ENCODE data around the gene ACSM6.
"Not testable (repeated sequence)": the region's sequence is repeated elsewhere in the genome, so short reads cannot be mapped to it uniquely, and the experiment has no call there.

ACSM6 gene

GRCh38 chr10:95237376-95238170 lies 43.5 kb downstream of the ACSM6 start:
- Histone ChIP-seq H3K4me1 (ENCODE audit: control extremely low read depth in 1 of 4, control insufficient read depth in 4 of 4, insufficient read depth in 4 of 4, low read length in 3 of 4) (peaks cover 0 to 6% (median 0%) of the 10 kb centered on the region in 4 experiments), H3K27ac (ENCODE audit: insufficient read depth in 1 of 2, low read depth in 1 of 2, low read length in 2 of 2, poor library complexity in 1 of 2, severe bottlenecking in 2 of 2) (no peak overlapping the region), H3K4me3 (ENCODE audit: control insufficient read depth in 1 of 7, extremely low read depth in 1 of 7, insufficient read depth in 4 of 7, low read depth in 2 of 7, low read length in 6 of 7) (no peak overlapping the region), H3K9me3 (ENCODE audit: control extremely low read depth in 1 of 5, control insufficient read depth in 4 of 5, insufficient read depth in 2 of 5, low read depth in 1 of 5, low read length in 4 of 5) (no peaks in the 10 kb centered on the region), H3K27me3 (replicated peaks in 2 of 5; ENCODE audit: control insufficient read depth in 4 of 5, insufficient read depth in 5 of 5, low read length in 4 of 5) (no peaks in the 10 kb centered on the region), H3K36me3 (ENCODE audit: control insufficient read depth in 4 of 4, insufficient read depth in 4 of 4, low read length in 3 of 4) (peaks cover 0 to 37% (median 12%) of the 10 kb centered on the region in 4 experiments)
- CTCF ChIA-PET = interaction anchor here (2.0 to 3.0 kb wide), 2 partner anchors 8 to 127 kb away, joined by 7 to 15 read pairs; no protein-coding TSS in a partner anchor
- WGBS (ENCODE audit: insufficient coverage) = 94% methylated on average over 10 of the region's 12 CpGs
- no peak for DNase-seq
- POLR2A ChIA-PET = no interaction called here

GRCh38 chr10:95240096-95240495 lies 46.1 kb downstream of the ACSM6 start:
- H3K27ac ChIP-seq (ENCODE audit: insufficient read depth in 1 of 2, low read depth in 1 of 2, low read length in 2 of 2, poor library complexity in 1 of 2, severe bottlenecking in 2 of 2); H3K4me1 ChIP-seq (ENCODE audit: control extremely low read depth in 1 of 4, control insufficient read depth in 4 of 4, insufficient read depth in 4 of 4, low read length in 3 of 4); H3K4me3 ChIP-seq (ENCODE audit: control insufficient read depth in 1 of 7, extremely low read depth in 1 of 7, insufficient read depth in 4 of 7, low read depth in 2 of 7, low read length in 6 of 7); POLR2A ChIA-PET; H3K9me3 ChIP-seq (ENCODE audit: control extremely low read depth in 1 of 5, control insufficient read depth in 4 of 5, insufficient read depth in 2 of 5, low read depth in 1 of 5, low read length in 4 of 5); H3K27me3 ChIP-seq (replicated peaks in 2 of 5; ENCODE audit: control insufficient read depth in 4 of 5, insufficient read depth in 5 of 5, low read length in 4 of 5); DNase-seq: not testable (repeated sequence)
- CTCF ChIA-PET = interaction anchor here (1.0 to 4.1 kb wide), 3 partner anchors 29 to 229 kb away, joined by 3 to 35 read pairs (median 13); no protein-coding TSS in a partner anchor
- H3K36me3 ChIP-seq (ENCODE audit: control insufficient read depth in 4 of 4, insufficient read depth in 4 of 4, low read length in 3 of 4) = peaks cover 0 to 27% (median 12%) of the 10 kb centered on the region in 4 experiments
- WGBS (ENCODE audit: insufficient coverage) = 100% methylated on average over 1 of the region's 3 CpGs

DNA sequence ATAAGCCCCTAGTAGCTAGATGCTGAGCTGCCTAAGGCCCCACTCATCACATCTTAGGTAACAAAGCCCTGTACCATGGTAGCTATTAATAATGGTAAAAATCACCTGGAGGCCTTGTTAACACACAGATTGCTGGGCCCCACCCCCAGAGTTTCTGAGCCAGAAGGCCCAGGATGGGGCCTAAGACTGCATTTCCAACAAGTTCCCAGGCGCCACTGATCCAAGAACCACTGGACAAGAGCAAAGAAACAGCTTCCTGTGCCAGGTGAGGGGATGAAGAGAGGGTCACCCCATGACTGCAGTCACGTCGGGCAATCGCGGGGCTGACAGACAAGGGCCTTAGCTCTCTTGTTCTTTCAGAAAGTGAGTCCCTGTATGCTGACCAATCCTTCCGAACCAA lies 46.8 kb downstream of the ACSM6 start:
- peaks cover 0 to 32% (median 18%) of the 10 kb centered on the region in 4 experiments for H3K36me3 ChIP-seq (ENCODE audit: control insufficient read depth in 4 of 4, insufficient read depth in 4 of 4, low read length in 3 of 4)
- H3K9me3 ChIP-seq (ENCODE audit: control extremely low read depth in 1 of 5, control insufficient read depth in 4 of 5, insufficient read depth in 2 of 5, low read depth in 1 of 5, low read length in 4 of 5) = no peaks in the 10 kb centered on the region
- H3K27me3 ChIP-seq (replicated peaks in 2 of 5; ENCODE audit: control insufficient read depth in 4 of 5, insufficient read depth in 5 of 5, low read length in 4 of 5) = no peaks in the 10 kb centered on the region
- ChIA-PET POLR2A (interaction anchor here (0.7 kb wide), 1 partner anchor 26 kb away, joined by 4 read pairs; no protein-coding TSS in a partner anchor), CTCF (interaction anchor here (0.7 to 12.1 kb wide), 5 partner anchors 30 to 612 kb away, joined by 3 to 399 read pairs (median 13); no protein-coding TSS in a partner anchor)
- no peak overlapping the region for H3K27ac ChIP-seq (ENCODE audit: insufficient read depth in 1 of 2, low read depth in 1 of 2, low read length in 2 of 2, poor library complexity in 1 of 2, severe bottlenecking in 2 of 2)
- no peak overlapping the region for H3K4me3 ChIP-seq (ENCODE audit: control insufficient read depth in 1 of 7, extremely low read depth in 1 of 7, insufficient read depth in 4 of 7, low read depth in 2 of 7, low read length in 6 of 7)
- H3K4me1 ChIP-seq (ENCODE audit: control extremely low read depth in 1 of 4, control insufficient read depth in 4 of 4, insufficient read depth in 4 of 4, low read length in 3 of 4) = peaks cover 0 to 6% (median 0%) of the 10 kb centered on the region in 4 experiments
- DNase-seq = no peak
- whole genome bisulfite sequencing (ENCODE audit: insufficient coverage) = 100% methylated on average over 4 of the region's 6 CpGs

GRCh38 chr10:95241533-95241932 lies 47.5 kb downstream of the ACSM6 start:
- H3K36me3 ChIP-seq (ENCODE audit: control insufficient read depth in 4 of 4, insufficient read depth in 4 of 4, low read length in 3 of 4) = peaks cover 0 to 31% (median 21%) of the 10 kb centered on the region in 4 experiments

GRCh38 chr10:95242581-95243317 lies 48.7 kb downstream of the ACSM6 start:
- H3K9me3 ChIP-seq (ENCODE audit: control extremely low read depth in 1 of 5, control insufficient read depth in 4 of 5, insufficient read depth in 2 of 5, low read depth in 1 of 5, low read length in 4 of 5) = no peaks in the 10 kb centered on the region
- POLR2A ChIA-PET = no interaction called here
- CTCF ChIA-PET = interaction anchor here (0.6 to 12.1 kb wide), 39 partner anchors 10 to 624 kb away, joined by 3 to 399 read pairs (median 5); partner anchors contain the start of gene PDLIM1
- WGBS (ENCODE audit: insufficient coverage) = 85% methylated on average over 7 of the region's 8 CpGs
- H3K4me1 ChIP-seq (ENCODE audit: control extremely low read depth in 1 of 4, control insufficient read depth in 4 of 4, insufficient read depth in 4 of 4, low read length in 3 of 4) = peaks cover 0 to 12% (median 2%) of the 10 kb centered on the region in 4 experiments
- DNase-seq = peak; percentile 55 to 73 (median 65)
- H3K27ac ChIP-seq (ENCODE audit: insufficient read depth in 1 of 2, low read depth in 1 of 2, low read length in 2 of 2, poor library complexity in 1 of 2, severe bottlenecking in 2 of 2) = no peak overlapping the region
- no peaks in the 10 kb centered on the region for H3K27me3 ChIP-seq (replicated peaks in 2 of 5; ENCODE audit: control insufficient read depth in 4 of 5, insufficient read depth in 5 of 5, low read length in 4 of 5)
- peaks cover 0 to 29% (median 20%) of the 10 kb centered on the region in 4 experiments for H3K36me3 ChIP-seq (ENCODE audit: control insufficient read depth in 4 of 4, insufficient read depth in 4 of 4, low read length in 3 of 4)
- no peak overlapping the region for H3K4me3 ChIP-seq (ENCODE audit: control insufficient read depth in 1 of 7, extremely low read depth in 1 of 7, insufficient read depth in 4 of 7, low read depth in 2 of 7, low read length in 6 of 7)

More at GRCh38 chr10:95241533-95241932, 47.5 kb downstream of the ACSM6 start:
- peaks cover 0 to 6% (median 0%) of the 10 kb centered on the region in 4 experiments for H3K4me1 ChIP-seq (ENCODE audit: control extremely low read depth in 1 of 4, control insufficient read depth in 4 of 4, insufficient read depth in 4 of 4, low read length in 3 of 4)
- CTCF ChIA-PET = interaction anchor here (0.6 to 12.1 kb wide), 7 partner anchors 19 to 278 kb away, joined by 4 to 399 read pairs (median 13); no protein-coding TSS in a partner anchor
- no peak overlapping the region for H3K4me3 ChIP-seq (ENCODE audit: control insufficient read depth in 1 of 7, extremely low read depth in 1 of 7, insufficient read depth in 4 of 7, low read depth in 2 of 7, low read length in 6 of 7)
- POLR2A ChIA-PET = no interaction called here
- H3K27ac ChIP-seq (ENCODE audit: insufficient read depth in 1 of 2, low read depth in 1 of 2, low read length in 2 of 2, poor library complexity in 1 of 2, severe bottlenecking in 2 of 2) = no peak overlapping the region
- WGBS (ENCODE audit: insufficient coverage) = 16% methylated on average over 2 of the region's 4 CpGs
- peak in 2 of 3 donors; percentile 48 to 59 for DNase-seq
- H3K27me3 ChIP-seq (replicated peaks in 2 of 5; ENCODE audit: control insufficient read depth in 4 of 5, insufficient read depth in 5 of 5, low read length in 4 of 5) = no peaks in the 10 kb centered on the region
- H3K9me3 ChIP-seq (ENCODE audit: control extremely low read depth in 1 of 5, control insufficient read depth in 4 of 5, insufficient read depth in 2 of 5, low read depth in 1 of 5, low read length in 4 of 5) = no peaks in the 10 kb centered on the region

GRCh38 chr10:95243318-95243617 lies 49.2 kb downstream of the ACSM6 start:
- Histone ChIP-seq H3K27me3 (replicated peaks in 2 of 5; ENCODE audit: control insufficient read depth in 4 of 5, insufficient read depth in 5 of 5, low read length in 4 of 5) (no peaks in the 10 kb centered on the region), H3K9me3 (ENCODE audit: control extremely low read depth in 1 of 5, control insufficient read depth in 4 of 5, insufficient read depth in 2 of 5, low read depth in 1 of 5, low read length in 4 of 5) (no peaks in the 10 kb centered on the region), H3K4me1 (ENCODE audit: control extremely low read depth in 1 of 4, control insufficient read depth in 4 of 4, insufficient read depth in 4 of 4, low read length in 3 of 4) (peaks cover 0 to 12% (median 2%) of the 10 kb centered on the region in 4 experiments), H3K4me3 (ENCODE audit: control insufficient read depth in 1 of 7, extremely low read depth in 1 of 7, insufficient read depth in 4 of 7, low read depth in 2 of 7, low read length in 6 of 7) (no peak overlapping the region), H3K36me3 (ENCODE audit: control insufficient read depth in 4 of 4, insufficient read depth in 4 of 4, low read length in 3 of 4) (peaks cover 0 to 24% (median 18%) of the 10 kb centered on the region in 4 experiments), H3K27ac (ENCODE audit: insufficient read depth in 1 of 2, low read depth in 1 of 2, low read length in 2 of 2, poor library complexity in 1 of 2, severe bottlenecking in 2 of 2) (no peak overlapping the region)
- no peak for DNase-seq
- 94% methylated on average over 3 of the region's 3 CpGs for WGBS (ENCODE audit: insufficient coverage)
- POLR2A ChIA-PET = no interaction called here
- CTCF ChIA-PET = interaction anchor here (0.6 to 12.1 kb wide), 42 partner anchors 8 to 625 kb away, joined by 3 to 399 read pairs (median 4); partner anchors contain the start of gene PDLIM1
